Vagina (tissue), 2 donors: ENCODE results near the gene ZNF524. TPM values are rescaled to one million over a fixed set of nuclear protein-coding genes. Genes with fewer than 3 reads are reported as not detected.

Source experiments
- DNase-seq, 2 donors: peaks; one replicate each; pipeline ENCODE4 v3.0.0-alpha.2; 2017; ENCODE audit errors: extremely low spot score in 2 of 2
- H3K27ac ChIP-seq: fragments of 200-600 bp; sonication (generic); one replicate; pipeline ENCODE4 v1.5.1; 2019
- H3K27me3 ChIP-seq: fragments of 200-600 bp; sonication (generic); one replicate; pipeline ENCODE4 v1.5.1; 2019
- H3K36me3 ChIP-seq, 2 donors: fragments of 200-600 bp; sonication (generic); one replicate each; pipeline ENCODE4 v1.5.1; 2017 to 2019
- H3K4me1 ChIP-seq: fragments of 200-600 bp; sonication (generic); one replicate; pipeline ENCODE4 v1.5.1; 2019
- H3K4me3 ChIP-seq, 2 donors: fragments of 200-600 bp; sonication (generic); 1 replicate in 1 of 2; 2 replicates in 1 of 2; pipeline ENCODE4 v1.5.1; 2016 to 2019
- H3K9me3 ChIP-seq: fragments of 200-600 bp; sonication (generic); one replicate; pipeline ENCODE4 v1.5.1; 2019
- POLR2A ChIP-seq, 2 donors: fragments of 450-650 bp; IDR thresholded peaks; one replicate each; pipeline ENCODE4 v1.6.1; 2017; ENCODE audit warnings: antibody characterized with exemption in 2 of 2, mild to moderate bottlenecking in 2 of 2, moderate library complexity in 2 of 2
- POLR2AphosphoS5 ChIP-seq, 2 donors: sonication (generic); formaldehyde crosslinking; IDR thresholded peaks; one replicate each; pipeline ENCODE4 v1.9.0; 2017; ENCODE audit warnings: antibody characterized with exemption in 2 of 2, mild to moderate bottlenecking in 2 of 2, low read depth in 1 of 2; ENCODE audit not compliant: insufficient read depth in 1 of 2
- intact Hi-C: fragments of 100-400 bp; cut with DNase I; formaldehyde crosslinking; loops from one replicate; pipeline ENCODE4 v1.15.1; 2023
- total RNA-seq: library from RNA; depleted of rRNA; stranded (reverse); fragments of >200 nt; gene quantifications from one replicate; pipeline ENCODE4 v1.2.3, GENCODE V29; 2016
- TF ChIP-seq, protein P1 (sequence below), 3 experiments: fragments of 450-650 bp in 2 of 3; fragments of 200-600 bp in 1 of 3; sonication (generic) in 1 of 3; IDR thresholded peaks; one replicate each; pipeline ENCODE4 v1.5.1; 2017 to 2019; ENCODE audit warnings: antibody characterized with exemption in 3 of 3, mild to moderate bottlenecking in 2 of 3, moderate library complexity in 2 of 3

Gene ZNF524
- total RNA-seq, 1 donor from 2014 or later: 15.5 TPM

GRCh38 chr19:55605637-55606470 lies 5.8 kb downstream of the ZNF524 start, which contains the start of gene ZNF865:
Gene ZNF865, plus strand, starts transcription at chr19:55605647. Its CDS starts 7,972 bp downstream, at chr19:55613619.
- Histone ChIP-seq H3K4me1 (peaks cover 39% of the 10 kb centered on the region), H3K27ac (peak within 1 kb of the TSS; percentile 91), H3K9me3 (no peaks in the 10 kb centered on the region), H3K4me3 (peak within 1 kb of the TSS; percentile 70 to 90), H3K36me3 (no peaks in the 10 kb centered on the region), H3K27me3 (no peaks in the 10 kb centered on the region)
- intact Hi-C loops: loop anchor here (10.0 kb wide), 1 partner anchor 201 kb away; the partner anchor contains the start of gene UBE2S
- TF ChIP-seq, protein P1, sequence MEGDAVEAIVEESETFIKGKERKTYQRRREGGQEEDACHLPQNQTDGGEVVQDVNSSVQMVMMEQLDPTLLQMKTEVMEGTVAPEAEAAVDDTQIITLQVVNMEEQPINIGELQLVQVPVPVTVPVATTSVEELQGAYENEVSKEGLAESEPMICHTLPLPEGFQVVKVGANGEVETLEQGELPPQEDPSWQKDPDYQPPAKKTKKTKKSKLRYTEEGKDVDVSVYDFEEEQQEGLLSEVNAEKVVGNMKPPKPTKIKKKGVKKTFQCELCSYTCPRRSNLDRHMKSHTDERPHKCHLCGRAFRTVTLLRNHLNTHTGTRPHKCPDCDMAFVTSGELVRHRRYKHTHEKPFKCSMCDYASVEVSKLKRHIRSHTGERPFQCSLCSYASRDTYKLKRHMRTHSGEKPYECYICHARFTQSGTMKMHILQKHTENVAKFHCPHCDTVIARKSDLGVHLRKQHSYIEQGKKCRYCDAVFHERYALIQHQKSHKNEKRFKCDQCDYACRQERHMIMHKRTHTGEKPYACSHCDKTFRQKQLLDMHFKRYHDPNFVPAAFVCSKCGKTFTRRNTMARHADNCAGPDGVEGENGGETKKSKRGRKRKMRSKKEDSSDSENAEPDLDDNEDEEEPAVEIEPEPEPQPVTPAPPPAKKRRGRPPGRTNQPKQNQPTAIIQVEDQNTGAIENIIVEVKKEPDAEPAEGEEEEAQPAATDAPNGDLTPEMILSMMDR (IDR thresholded peaks at IDR 0.05): peak in 2 of 3 experiments; percentile 31 to 46
- TF ChIP-seq POLR2A (IDR thresholded peaks at IDR 0.05) (no peak), POLR2AphosphoS5 (IDR thresholded peaks at IDR 0.05; ENCODE audit: insufficient read depth in 1 of 2, low read depth in 1 of 2) (peak in 1 of 2 donors; percentile 25)
- DNase-seq: no peak

DNA sequence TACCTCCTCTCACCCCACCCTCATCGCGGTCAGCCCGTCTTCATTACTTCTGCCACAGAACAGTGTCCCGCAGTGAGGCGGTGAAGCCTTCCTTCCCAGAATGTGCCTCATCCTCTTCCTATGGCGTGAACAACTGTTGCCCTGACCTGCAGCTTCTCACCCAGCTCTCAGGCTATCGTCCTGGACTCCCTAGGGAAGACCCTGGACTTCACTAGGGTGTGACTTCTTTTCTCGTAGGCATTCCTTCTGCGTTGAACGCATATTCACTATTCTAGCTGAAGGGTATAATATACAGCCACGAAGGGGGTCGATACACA lies 6.3 kb downstream of the ZNF524 start:
- Histone ChIP-seq H3K36me3 (no peaks in the 10 kb centered on the region), H3K4me1 (peaks cover 36% of the 10 kb centered on the region), H3K9me3 (no peaks in the 10 kb centered on the region), H3K27ac (peak overlapping the region; percentile 91), H3K27me3 (no peaks in the 10 kb centered on the region), H3K4me3 (peak overlapping the region; percentile 70 to 90)
- TF ChIP-seq, protein P1 (IDR thresholded peaks at IDR 0.05): no peak
- no peak for TF ChIP-seq POLR2A (IDR thresholded peaks at IDR 0.05)
- no peak for TF ChIP-seq POLR2AphosphoS5 (IDR thresholded peaks at IDR 0.05; ENCODE audit: insufficient read depth in 1 of 2, low read depth in 1 of 2)
- intact Hi-C loops: loop anchor here (10.0 kb wide), 1 partner anchor 202 kb away; the partner anchor contains the start of gene UBE2S
- no peak for DNase-seq

- H3K9me3 ChIP-seq: no peaks in the 10 kb centered on the region
- intact Hi-C loops: loop anchor here (10.0 kb wide), 1 partner anchor 202 kb away; the partner anchor contains the start of gene UBE2S
- TF ChIP-seq POLR2AphosphoS5 (IDR thresholded peaks at IDR 0.05; ENCODE audit: insufficient read depth in 1 of 2, low read depth in 1 of 2) (no peak), POLR2A (IDR thresholded peaks at IDR 0.05) (no peak)
- TF ChIP-seq, protein P1 (IDR thresholded peaks at IDR 0.05): no peak
- H3K4me1 ChIP-seq: peaks cover 38% of the 10 kb centered on the region
- no peaks in the 10 kb centered on the region for H3K27me3 ChIP-seq
- DNase-seq: no peak
- H3K36me3 ChIP-seq: no peaks in the 10 kb centered on the region
- H3K4me3 ChIP-seq: peak overlapping the region; percentile 70 to 90
- H3K27ac ChIP-seq: peak overlapping the region; percentile 91
Measured at GRCh38 chr19:55606817-55607216, 6.7 kb downstream of the ZNF524 start.

DNA sequence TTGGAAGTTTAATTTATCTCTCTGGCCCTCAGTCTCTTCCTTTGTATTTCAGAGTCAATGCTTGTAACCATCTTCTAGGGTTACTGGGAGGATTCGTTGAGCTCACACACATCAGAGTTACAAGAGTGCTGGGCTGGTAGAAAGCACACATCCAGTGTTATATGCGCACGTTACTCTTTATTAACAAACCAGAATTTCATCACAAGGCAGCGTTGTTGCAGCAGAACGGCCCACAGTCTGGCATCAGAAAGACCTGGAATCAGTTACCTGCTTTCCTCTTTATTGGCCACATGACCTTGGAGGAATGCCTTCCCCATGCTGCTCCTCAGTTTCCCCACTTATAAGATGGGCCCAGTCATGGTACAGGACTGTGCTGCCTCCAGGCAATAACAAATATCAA lies 9.2 kb downstream of the ZNF524 start:
- no peak for DNase-seq
- Histone ChIP-seq H3K36me3 (no peaks in the 10 kb centered on the region), H3K27ac (no peak overlapping the region), H3K4me1 (peaks cover 35% of the 10 kb centered on the region), H3K9me3 (no peaks in the 10 kb centered on the region), H3K27me3 (no peaks in the 10 kb centered on the region), H3K4me3 (no peak overlapping the region)
- TF ChIP-seq POLR2AphosphoS5 (IDR thresholded peaks at IDR 0.05; ENCODE audit: insufficient read depth in 1 of 2, low read depth in 1 of 2) (no peak), POLR2A (IDR thresholded peaks at IDR 0.05) (no peak)
- TF ChIP-seq, protein P1 (IDR thresholded peaks at IDR 0.05): no peak
- intact Hi-C loops: loop anchor here (10.0 kb wide), 1 partner anchor 205 kb away; the partner anchor contains the start of gene UBE2S
